Muscle layer of duodenum (tissue), 2 donors: ENCODE results near the gene ADAMTSL2.
A peak's percentile ranks its signal among the peaks of the same experiment; 100 is the strongest.

Experiments used
- H3K27ac ChIP-seq: one replicate; pipeline ENCODE4 v1.7.0; 2013; ENCODE audit warnings: mild to moderate bottlenecking, low read length
- H3K27me3 ChIP-seq: one replicate; pipeline ENCODE4 v1.7.0; 2013; ENCODE audit warnings: low read depth, mild to moderate bottlenecking, control low read depth, low read length
- H3K36me3 ChIP-seq, 2 donors: one replicate each; pipeline ENCODE4 v1.7.0; 2013; ENCODE audit warnings: low read length in 2 of 2, control low read depth in 1 of 2, mild to moderate bottlenecking in 1 of 2; ENCODE audit not compliant: insufficient read depth in 2 of 2, control insufficient read depth in 1 of 2
- H3K4me1 ChIP-seq, 2 donors: one replicate each; pipeline ENCODE4 v1.7.0; 2013; ENCODE audit warnings: low read length in 2 of 2, mild to moderate bottlenecking in 2 of 2, control low read depth in 1 of 2, moderate library complexity in 1 of 2; ENCODE audit not compliant: insufficient read depth in 2 of 2, control insufficient read depth in 1 of 2
- H3K4me3 ChIP-seq, 2 donors: one replicate each; pipeline ENCODE4 v1.7.0; 2013; ENCODE audit warnings: low read length in 2 of 2, low read depth in 1 of 2, mild to moderate bottlenecking in 1 of 2
- H3K9me3 ChIP-seq, 2 donors: one replicate each; pipeline ENCODE4 v1.7.0; 2013; ENCODE audit warnings: low read length in 2 of 2, control low read depth in 1 of 2, mild to moderate bottlenecking in 1 of 2; ENCODE audit not compliant: control insufficient read depth in 1 of 2
- donor health status: healthy.

Gene ADAMTSL2

GRCh38 chr9:133529457-133529856 is 5.0 kb upstream of the ADAMTSL2 start:
- no peak overlapping the region for H3K27ac ChIP-seq
- H3K4me1 ChIP-seq: peaks cover 3 to 43% of the 10 kb centered on the region in 2 donors
- no peaks in the 10 kb centered on the region for H3K9me3 ChIP-seq
- H3K27me3 ChIP-seq: peaks cover 5% of the 10 kb centered on the region
- no peak overlapping the region for H3K4me3 ChIP-seq
- H3K36me3 ChIP-seq: no peaks in the 10 kb centered on the region

GRCh38 chr9:133529874-133530273 is 4.6 kb upstream of the ADAMTSL2 start:
- Histone ChIP-seq H3K9me3 (no peaks in the 10 kb centered on the region), H3K27ac (no peak overlapping the region), H3K4me1 (peaks cover 3 to 48% of the 10 kb centered on the region in 2 donors), H3K4me3 (no peak overlapping the region), H3K27me3 (peaks cover 5% of the 10 kb centered on the region), H3K36me3 (no peaks in the 10 kb centered on the region)

GRCh38 chr9:133531293-133531692 is 3.2 kb upstream of the ADAMTSL2 start:
- Histone ChIP-seq H3K27ac (no peak overlapping the region), H3K27me3 (peaks cover 5% of the 10 kb centered on the region), H3K9me3 (no peaks in the 10 kb centered on the region), H3K36me3 (no peaks in the 10 kb centered on the region), H3K4me3 (no peak overlapping the region), H3K4me1 (peaks cover 3 to 50% of the 10 kb centered on the region in 2 donors)

GRCh38 chr9:133532937-133533668 is 1.4 kb upstream of the ADAMTSL2 start:
- Histone ChIP-seq H3K4me3 (no peak overlapping the region), H3K27ac (no peak overlapping the region), H3K9me3 (no peaks in the 10 kb centered on the region), H3K4me1 (peaks cover 3 to 32% of the 10 kb centered on the region in 2 donors), H3K27me3 (peaks cover 5% of the 10 kb centered on the region), H3K36me3 (no peaks in the 10 kb centered on the region)

- no peaks in the 10 kb centered on the region for H3K9me3 ChIP-seq
- no peaks in the 10 kb centered on the region for H3K36me3 ChIP-seq
- H3K27me3 ChIP-seq: peaks cover 1% of the 10 kb centered on the region
- H3K27ac ChIP-seq: no peak overlapping the region
- H3K4me1 ChIP-seq: peaks cover 3 to 26% of the 10 kb centered on the region in 2 donors
- H3K4me3 ChIP-seq: peak overlapping the region in 1 of 2 donors; percentile 59
Observed at GRCh38 chr9:133533857-133534256, 647 bp upstream of the ADAMTSL2 start.

GRCh38 chr9:133535306-133535877 is 888 bp downstream of the ADAMTSL2 start:
- no peak overlapping the region for H3K27ac ChIP-seq

GRCh38 chr9:133536080-133536479 is 1.6 kb downstream of the ADAMTSL2 start:
- Histone ChIP-seq H3K27ac (no peak overlapping the region), H3K27me3 (no peaks in the 10 kb centered on the region), H3K4me1 (peaks cover 3 to 35% of the 10 kb centered on the region in 2 donors), H3K4me3 (no peak overlapping the region), H3K9me3 (no peaks in the 10 kb centered on the region), H3K36me3 (no peaks in the 10 kb centered on the region)

More at GRCh38 chr9:133535306-133535877, 888 bp downstream of the ADAMTSL2 start:
- Histone ChIP-seq H3K9me3 (no peaks in the 10 kb centered on the region), H3K4me3 (peak overlapping the region in 1 of 2 donors; percentile 59), H3K36me3 (no peaks in the 10 kb centered on the region), H3K27me3 (no peaks in the 10 kb centered on the region), H3K4me1 (peaks cover 3 to 35% of the 10 kb centered on the region in 2 donors)

GRCh38 chr9:133536536-133536935 is 2.0 kb downstream of the ADAMTSL2 start:
- H3K27me3 ChIP-seq: no peaks in the 10 kb centered on the region
- H3K9me3 ChIP-seq: no peaks in the 10 kb centered on the region
- no peaks in the 10 kb centered on the region for H3K36me3 ChIP-seq
- H3K27ac ChIP-seq: no peak overlapping the region
- H3K4me1 ChIP-seq: peaks cover 3 to 35% of the 10 kb centered on the region in 2 donors
- H3K4me3 ChIP-seq: no peak overlapping the region

- H3K36me3 ChIP-seq: no peaks in the 10 kb centered on the region
- H3K4me1 ChIP-seq: peaks cover 3 to 35% of the 10 kb centered on the region in 2 donors
- no peak overlapping the region for H3K4me3 ChIP-seq
- H3K9me3 ChIP-seq: no peaks in the 10 kb centered on the region
- H3K27ac ChIP-seq: no peak overlapping the region
- H3K27me3 ChIP-seq: no peaks in the 10 kb centered on the region
Observed at GRCh38 chr9:133537257-133537656, 2.8 kb downstream of the ADAMTSL2 start.

GRCh38 chr9:133538176-133538575 is 3.7 kb downstream of the ADAMTSL2 start:
- no peak overlapping the region for H3K4me3 ChIP-seq
- H3K4me1 ChIP-seq: peaks cover 3 to 35% of the 10 kb centered on the region in 2 donors
- no peaks in the 10 kb centered on the region for H3K27me3 ChIP-seq
- H3K27ac ChIP-seq: no peak overlapping the region
- H3K9me3 ChIP-seq: no peaks in the 10 kb centered on the region
- H3K36me3 ChIP-seq: no peaks in the 10 kb centered on the region

- no peaks in the 10 kb centered on the region for H3K36me3 ChIP-seq
- peak overlapping the region in 1 of 2 donors; percentile 46 for H3K4me3 ChIP-seq
- no peaks in the 10 kb centered on the region for H3K9me3 ChIP-seq
- H3K4me1 ChIP-seq: peaks cover 0 to 25% of the 10 kb centered on the region in 2 donors
- H3K27me3 ChIP-seq: no peaks in the 10 kb centered on the region
- H3K27ac ChIP-seq: no peak overlapping the region
Observed at GRCh38 chr9:133538851-133539833, 4.6 kb downstream of the ADAMTSL2 start.
